Fibroblast of pulmonary artery (primary cell): ENCODE results near the gene DDC.
A peak's percentile ranks its signal among the peaks of the same experiment; 100 is the strongest.

Experiments used
- DNase-seq: peaks from one replicate; pipeline ENCODE4 v3.0.0-alpha.2; 2010; ENCODE audit warnings: low read depth
- H3K4me3 ChIP-seq: replicated peaks from 2 replicates; pipeline ENCODE4 v1.5.1; 2011; ENCODE audit warnings: low read depth, mild to moderate bottlenecking, control low read depth, low read length, moderate library complexity
- TF ChIP-seq, protein P1 (sequence below): IDR thresholded peaks from 2 replicates; pipeline ENCODE4 v1.5.1; 2011; ENCODE audit warnings: mild to moderate bottlenecking, control low read depth, low read length, inconsistent platforms; ENCODE audit errors: missing control alignments

The DDC gene

GRCh38 chr7:50474382-50475160 is 90.6 kb downstream of the DDC start:
- peak; percentile 10 for DNase-seq
- no peak overlapping the region for H3K4me3 ChIP-seq
- TF ChIP-seq, protein P1, sequence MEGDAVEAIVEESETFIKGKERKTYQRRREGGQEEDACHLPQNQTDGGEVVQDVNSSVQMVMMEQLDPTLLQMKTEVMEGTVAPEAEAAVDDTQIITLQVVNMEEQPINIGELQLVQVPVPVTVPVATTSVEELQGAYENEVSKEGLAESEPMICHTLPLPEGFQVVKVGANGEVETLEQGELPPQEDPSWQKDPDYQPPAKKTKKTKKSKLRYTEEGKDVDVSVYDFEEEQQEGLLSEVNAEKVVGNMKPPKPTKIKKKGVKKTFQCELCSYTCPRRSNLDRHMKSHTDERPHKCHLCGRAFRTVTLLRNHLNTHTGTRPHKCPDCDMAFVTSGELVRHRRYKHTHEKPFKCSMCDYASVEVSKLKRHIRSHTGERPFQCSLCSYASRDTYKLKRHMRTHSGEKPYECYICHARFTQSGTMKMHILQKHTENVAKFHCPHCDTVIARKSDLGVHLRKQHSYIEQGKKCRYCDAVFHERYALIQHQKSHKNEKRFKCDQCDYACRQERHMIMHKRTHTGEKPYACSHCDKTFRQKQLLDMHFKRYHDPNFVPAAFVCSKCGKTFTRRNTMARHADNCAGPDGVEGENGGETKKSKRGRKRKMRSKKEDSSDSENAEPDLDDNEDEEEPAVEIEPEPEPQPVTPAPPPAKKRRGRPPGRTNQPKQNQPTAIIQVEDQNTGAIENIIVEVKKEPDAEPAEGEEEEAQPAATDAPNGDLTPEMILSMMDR, result no peak

GRCh38 chr7:50473531-50473930 is 91.7 kb downstream of the DDC start:
- DNase-seq, result no peak
- H3K4me3 ChIP-seq, result no peak overlapping the region
- TF ChIP-seq, protein P1, result no peak

DNA sequence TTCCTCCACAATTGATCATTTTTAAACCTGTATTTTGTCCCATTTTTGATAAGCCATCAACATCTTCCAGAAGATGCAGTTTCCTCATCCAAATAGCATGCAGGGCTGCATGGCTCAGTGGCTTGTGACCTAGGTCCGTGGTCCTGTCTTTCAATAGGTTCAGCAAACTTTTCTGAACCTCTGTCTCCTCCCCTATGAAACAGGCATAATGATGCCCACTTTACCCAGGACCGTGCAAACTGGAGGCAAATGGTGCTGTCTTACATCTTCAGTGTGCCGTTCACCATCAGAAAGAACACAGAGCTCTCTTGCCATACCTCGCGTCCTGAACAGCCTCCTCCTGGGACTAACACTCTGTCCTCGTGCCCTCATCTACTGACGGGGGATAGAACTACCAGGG is 92.8 kb downstream of the DDC start:
- TF ChIP-seq, protein P1, result no peak
- no peak for DNase-seq
- no peak overlapping the region for H3K4me3 ChIP-seq

DNA sequence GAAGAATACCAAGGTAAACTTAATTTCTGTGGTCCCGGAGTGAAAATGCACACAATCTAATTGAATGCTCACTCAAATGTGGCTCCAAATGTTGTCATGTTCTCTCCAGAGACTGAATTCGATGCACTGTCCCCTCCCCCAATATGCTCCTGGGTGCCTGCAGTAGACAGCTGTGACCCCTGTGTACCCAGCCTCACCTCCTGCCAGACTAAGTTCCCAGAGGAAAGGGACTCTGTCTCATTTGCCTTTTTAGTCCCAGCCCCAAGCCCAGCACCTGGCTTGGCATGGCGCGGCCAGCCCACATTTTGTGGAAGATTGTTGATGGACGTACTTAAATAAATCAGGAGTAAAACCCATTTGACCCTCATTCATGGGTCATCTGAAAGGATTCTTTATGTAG is 93.2 kb downstream of the DDC start:
- TF ChIP-seq, protein P1, result no peak
- DNase-seq, result no peak
- H3K4me3 ChIP-seq, result no peak overlapping the region

DNA sequence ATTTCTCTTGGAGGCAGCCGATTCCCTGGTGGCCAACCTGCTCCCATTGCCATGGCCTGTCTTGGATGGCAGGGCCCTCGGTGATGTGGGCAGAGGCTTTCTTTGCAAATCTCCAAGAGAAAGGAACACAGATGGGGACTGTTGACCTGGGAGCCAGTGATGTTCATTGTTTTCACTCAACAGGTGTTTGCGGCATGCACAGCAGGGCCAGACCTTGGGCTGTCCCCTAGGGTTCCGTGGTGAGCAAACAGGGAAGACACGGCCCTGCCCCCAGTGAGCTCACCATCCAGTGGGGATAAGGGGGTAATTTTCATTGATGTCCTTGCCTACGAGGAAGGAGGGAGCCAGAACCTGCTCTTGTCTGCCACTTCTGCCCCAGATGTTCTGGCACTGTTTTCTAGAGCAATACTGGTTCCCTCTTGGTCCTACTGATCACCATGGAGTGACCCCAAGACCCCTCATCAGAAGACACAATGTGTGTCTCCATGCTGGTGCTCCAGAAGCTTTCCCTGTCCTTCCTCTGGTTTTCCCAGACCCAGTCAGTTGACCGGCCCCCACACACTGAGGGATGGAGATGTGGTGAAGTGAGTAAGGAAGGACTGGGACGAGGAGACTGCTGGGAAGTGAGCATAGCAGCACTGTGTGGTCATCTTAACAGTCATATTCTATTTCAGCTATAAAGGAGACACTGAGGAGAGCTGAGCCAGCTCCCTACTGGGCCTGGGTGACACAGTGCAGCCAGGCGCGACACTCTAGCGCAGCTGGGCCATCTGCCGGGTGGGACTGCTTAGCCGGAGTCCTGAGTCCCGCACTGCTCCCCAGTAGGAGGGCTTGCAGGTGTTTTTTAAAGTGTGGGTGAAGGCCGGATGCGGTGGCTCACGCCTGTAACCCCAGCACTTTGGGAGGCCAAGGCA is 94.7 kb downstream of the DDC start:
- TF ChIP-seq, protein P1, result no peak
- no peak for DNase-seq
- no peak overlapping the region for H3K4me3 ChIP-seq

GRCh38 chr7:50469181-50469580 is 96.0 kb downstream of the DDC start:
- TF ChIP-seq, protein P1, result no peak

More at GRCh38 chr7:50469181-50469580, 96.0 kb downstream of the DDC start:
- no peak overlapping the region for H3K4me3 ChIP-seq
- no peak for DNase-seq
